Hematopoietic multipotent progenitor cell treated with erythropoietin and hydrocortisone succinate and interleukin-3 and kit ligand, for 8 days (in vitro differentiated cells): ENCODE measurements around the gene ZNF578.
"Not testable (repeated sequence)": the region's sequence is repeated elsewhere in the genome, so short reads cannot be mapped to it uniquely, and the experiment has no call there.

Experiments
- DNase-seq: peaks from one replicate; pipeline ENCODE4 v3.0.0-alpha.2; 2015

ZNF578 gene

GRCh38 chr19:52518646-52519045, 65.3 kb downstream of the ZNF578 start:
- DNase-seq = no peak

GRCh38 chr19:52519175-52519574, 65.8 kb downstream of the ZNF578 start:
- not testable (repeated sequence) for DNase-seq

GRCh38 chr19:52520013-52520412, 66.7 kb downstream of the ZNF578 start:
- no peak for DNase-seq

- DNase-seq = no peak
These were observed 69.2 kb downstream of the ZNF578 start for GRCh38 chr19:52522551-52522950.

GRCh38 chr19:52524086-52524485, 70.7 kb downstream of the ZNF578 start:
- DNase-seq = no peak

GRCh38 chr19:52527134-52527955, 74.0 kb downstream of the ZNF578 start, which contains the start of gene ZNF808:
Gene ZNF808, plus strand, starts transcription at chr19:52527668. Its CDS starts 15,617 bp downstream, at chr19:52543285.
- peak; percentile 96 for DNase-seq

GRCh38 chr19:52527956-52528351, 74.6 kb downstream of the ZNF578 start:
- DNase-seq = no peak

GRCh38 chr19:52532480-52532879, 79.1 kb downstream of the ZNF578 start:
- DNase-seq = no peak

GRCh38 chr19:52533901-52534300, 80.5 kb downstream of the ZNF578 start:
- no peak for DNase-seq

GRCh38 chr19:52535385-52535770, 82.0 kb downstream of the ZNF578 start:
- DNase-seq = not testable (repeated sequence)

- DNase-seq = peak; percentile 87
These were observed 82.6 kb downstream of the ZNF578 start for GRCh38 chr19:52535771-52536447.

GRCh38 chr19:52536448-52536800, 83.1 kb downstream of the ZNF578 start:
- peak; percentile 64 for DNase-seq

GRCh38 chr19:52538815-52539214, 85.5 kb downstream of the ZNF578 start:
- not testable (repeated sequence) for DNase-seq

- not testable (repeated sequence) for DNase-seq
These were observed 87.8 kb downstream of the ZNF578 start for GRCh38 chr19:52541176-52541575.

- no peak for DNase-seq
These were observed 88.3 kb downstream of the ZNF578 start for GRCh38 chr19:52541608-52542007.

- DNase-seq = not testable (repeated sequence)
These were observed 89.2 kb downstream of the ZNF578 start for GRCh38 chr19:52542541-52542940.

- DNase-seq = no peak
These were observed 89.8 kb downstream of the ZNF578 start for GRCh38 chr19:52542984-52543664.

GRCh38 chr19:52554216-52554971, 101.0 kb downstream of the ZNF578 start:
- DNase-seq = no peak

GRCh38 chr19:52557231-52557995, 104.1 kb downstream of the ZNF578 start:
- DNase-seq = no peak

- DNase-seq = not testable (repeated sequence)
These were observed 105.5 kb downstream of the ZNF578 start for GRCh38 chr19:52558732-52559445.

GRCh38 chr19:52561611-52562010, 108.3 kb downstream of the ZNF578 start:
- DNase-seq = not testable (repeated sequence)
